Measurements from ENCODE around the gene ELAPOR2. TPM values are rescaled to one million over a fixed set of nuclear protein-coding genes. Genes with fewer than 3 reads are reported as not detected.

ELAPOR2 gene
- total RNA-seq, 1 experiment from 2014 or later = 26.9 TPM

- Histone ChIP-seq H3K27ac (ENCODE audit: low read length) (no peak overlapping the region), H3K36me3 (ENCODE audit: insufficient read depth, low read length) (no peaks in the 10 kb centered on the region), H3K9ac (ENCODE audit: low read length) (no peak overlapping the region), H4K20me1 (ENCODE audit: insufficient read depth, low read depth, low read length) (peaks cover 34% of the 10 kb centered on the region), H3K4me3 (ENCODE audit: low read length) (no peak overlapping the region), H2AFZ (ENCODE audit: low read length) (no peak overlapping the region), H3K9me3 (ENCODE audit: low read length) (no peaks in the 10 kb centered on the region), H3K79me2 (ENCODE audit: low read length) (peaks cover 24% of the 10 kb centered on the region), H3K4me2 (ENCODE audit: low read depth, low read length, poor library complexity, severe bottlenecking) (no peak overlapping the region), H3K4me1 (ENCODE audit: low read length) (peaks cover 10% of the 10 kb centered on the region), H3K9me2 (replicated peaks; ENCODE audit: insufficient read depth, low read length) (no peaks in the 10 kb centered on the region), H3K27me3 (ENCODE audit: low read length) (no peaks in the 10 kb centered on the region)
- no peak for DNase-seq
Measured at GRCh38 chr7:87036985-87037384, 22.5 kb downstream of the ELAPOR2 start.

GRCh38 chr7:87032604-87033339 lies 26.7 kb downstream of the ELAPOR2 start:
- Histone ChIP-seq H3K9me2 (replicated peaks; ENCODE audit: insufficient read depth, low read length) (no peaks in the 10 kb centered on the region), H3K9ac (ENCODE audit: low read length) (no peak overlapping the region), H3K4me2 (ENCODE audit: low read depth, low read length, poor library complexity, severe bottlenecking) (no peak overlapping the region), H4K20me1 (ENCODE audit: insufficient read depth, low read depth, low read length) (peaks cover 42% of the 10 kb centered on the region), H3K79me2 (ENCODE audit: low read length) (peaks cover 18% of the 10 kb centered on the region), H2AFZ (ENCODE audit: low read length) (no peak overlapping the region), H3K27ac (ENCODE audit: low read length) (no peak overlapping the region), H3K36me3 (ENCODE audit: insufficient read depth, low read length) (no peaks in the 10 kb centered on the region), H3K9me3 (ENCODE audit: low read length) (no peaks in the 10 kb centered on the region), H3K4me3 (ENCODE audit: low read length) (no peak overlapping the region), H3K4me1 (ENCODE audit: low read length) (peaks cover 6% of the 10 kb centered on the region), H3K27me3 (ENCODE audit: low read length) (no peaks in the 10 kb centered on the region)
- DNase-seq = no peak

- H3K9me3 ChIP-seq (ENCODE audit: low read length) = no peaks in the 10 kb centered on the region; the same call in 1 of the 2 replicates
- no peak overlapping the region for H3K27ac ChIP-seq (ENCODE audit: low read length)
- no peak overlapping the region for H3K4me3 ChIP-seq (ENCODE audit: low read length)
- H3K9ac ChIP-seq (ENCODE audit: low read length) = no peak overlapping the region
- peaks cover 25% of the 10 kb centered on the region; the same call in 1 of the 2 replicates for H4K20me1 ChIP-seq (ENCODE audit: insufficient read depth, low read depth, low read length)
- no peak overlapping the region for H3K4me2 ChIP-seq (ENCODE audit: low read depth, low read length, poor library complexity, severe bottlenecking)
- H3K9me2 ChIP-seq (replicated peaks; ENCODE audit: insufficient read depth, low read length) = no peaks in the 10 kb centered on the region
- H3K27me3 ChIP-seq (ENCODE audit: low read length) = no peaks in the 10 kb centered on the region
- no peaks in the 10 kb centered on the region for H3K36me3 ChIP-seq (ENCODE audit: insufficient read depth, low read length)
- DNase-seq = no peak
- H3K79me2 ChIP-seq (ENCODE audit: low read length) = peaks cover 11% of the 10 kb centered on the region; the same call in 1 of the 2 replicates
- H2AFZ ChIP-seq (ENCODE audit: low read length) = no peak overlapping the region
- peaks cover 7% of the 10 kb centered on the region for H3K4me1 ChIP-seq (ENCODE audit: low read length)
Measured at GRCh38 chr7:87029078-87029477, 30.4 kb downstream of the ELAPOR2 start.

- Histone ChIP-seq H2AFZ (ENCODE audit: low read length) (no peak overlapping the region), H3K4me1 (ENCODE audit: low read length) (peaks cover 7% of the 10 kb centered on the region), H3K27me3 (ENCODE audit: low read length) (no peaks in the 10 kb centered on the region), H3K79me2 (ENCODE audit: low read length) (peaks cover 11% of the 10 kb centered on the region; the same call in 1 of the 2 replicates), H3K36me3 (ENCODE audit: insufficient read depth, low read length) (no peaks in the 10 kb centered on the region), H3K4me3 (ENCODE audit: low read length) (no peak overlapping the region), H3K4me2 (ENCODE audit: low read depth, low read length, poor library complexity, severe bottlenecking) (no peak overlapping the region), H3K27ac (ENCODE audit: low read length) (no peak overlapping the region), H4K20me1 (ENCODE audit: insufficient read depth, low read depth, low read length) (peaks cover 22% of the 10 kb centered on the region; the same call in 1 of the 2 replicates), H3K9me2 (replicated peaks; ENCODE audit: insufficient read depth, low read length) (no peaks in the 10 kb centered on the region), H3K9me3 (ENCODE audit: low read length) (no peaks in the 10 kb centered on the region; the same call in 1 of the 2 replicates), H3K9ac (ENCODE audit: low read length) (no peak overlapping the region)
- no peak for DNase-seq
Measured at GRCh38 chr7:87028636-87029035, 30.8 kb downstream of the ELAPOR2 start.

- DNase-seq = no peak
- no peak overlapping the region for H3K27ac ChIP-seq (ENCODE audit: low read length)
- no peaks in the 10 kb centered on the region for H3K9me2 ChIP-seq (replicated peaks; ENCODE audit: insufficient read depth, low read length)
- H3K4me2 ChIP-seq (ENCODE audit: low read depth, low read length, poor library complexity, severe bottlenecking) = no peak overlapping the region
- no peak overlapping the region for H3K4me3 ChIP-seq (ENCODE audit: low read length)
- peaks cover 17% of the 10 kb centered on the region; the same call in 1 of the 2 replicates for H4K20me1 ChIP-seq (ENCODE audit: insufficient read depth, low read depth, low read length)
- H3K36me3 ChIP-seq (ENCODE audit: insufficient read depth, low read length) = no peaks in the 10 kb centered on the region
- peaks cover 7% of the 10 kb centered on the region for H3K4me1 ChIP-seq (ENCODE audit: low read length)
- no peaks in the 10 kb centered on the region; the same call in 1 of the 2 replicates for H3K9me3 ChIP-seq (ENCODE audit: low read length)
- H3K27me3 ChIP-seq (ENCODE audit: low read length) = no peaks in the 10 kb centered on the region
- H2AFZ ChIP-seq (ENCODE audit: low read length) = no peak overlapping the region
- peaks cover 11% of the 10 kb centered on the region; the same call in 1 of the 2 replicates for H3K79me2 ChIP-seq (ENCODE audit: low read length)
- H3K9ac ChIP-seq (ENCODE audit: low read length) = no peak overlapping the region
Measured at GRCh38 chr7:87027900-87028299, 31.6 kb downstream of the ELAPOR2 start.

- Histone ChIP-seq H3K4me2 (ENCODE audit: low read depth, low read length, poor library complexity, severe bottlenecking) (no peak overlapping the region), H3K27me3 (ENCODE audit: low read length) (no peaks in the 10 kb centered on the region), H3K27ac (ENCODE audit: low read length) (no peak overlapping the region), H3K4me3 (ENCODE audit: low read length) (no peak overlapping the region), H4K20me1 (ENCODE audit: insufficient read depth, low read depth, low read length) (peaks cover 13% of the 10 kb centered on the region; the same call in 1 of the 2 replicates), H3K9ac (ENCODE audit: low read length) (no peak overlapping the region), H2AFZ (ENCODE audit: low read length) (no peak overlapping the region), H3K79me2 (ENCODE audit: low read length) (no peaks in the 10 kb centered on the region; the same call in 1 of the 2 replicates), H3K4me1 (ENCODE audit: low read length) (no peaks in the 10 kb centered on the region), H3K36me3 (ENCODE audit: insufficient read depth, low read length) (no peaks in the 10 kb centered on the region), H3K9me2 (replicated peaks; ENCODE audit: insufficient read depth, low read length) (no peaks in the 10 kb centered on the region), H3K9me3 (ENCODE audit: low read length) (no peaks in the 10 kb centered on the region; the same call in 1 of the 2 replicates)
- DNase-seq = no peak
Measured at GRCh38 chr7:87021285-87021684, 38.2 kb downstream of the ELAPOR2 start.

GRCh38 chr7:87016606-87017005 lies 42.8 kb downstream of the ELAPOR2 start:
- no peak overlapping the region for H3K4me2 ChIP-seq (ENCODE audit: low read depth, low read length, poor library complexity, severe bottlenecking)
- no peak overlapping the region for H2AFZ ChIP-seq (ENCODE audit: low read length)
- DNase-seq = no peak
- H4K20me1 ChIP-seq (ENCODE audit: insufficient read depth, low read depth, low read length) = peaks cover 27% of the 10 kb centered on the region
- no peaks in the 10 kb centered on the region for H3K9me3 ChIP-seq (ENCODE audit: low read length)
- no peaks in the 10 kb centered on the region for H3K27me3 ChIP-seq (ENCODE audit: low read length)
- H3K9ac ChIP-seq (ENCODE audit: low read length) = no peak overlapping the region
- H3K4me3 ChIP-seq (ENCODE audit: low read length) = no peak overlapping the region
- H3K4me1 ChIP-seq (ENCODE audit: low read length) = no peaks in the 10 kb centered on the region
- no peaks in the 10 kb centered on the region for H3K36me3 ChIP-seq (ENCODE audit: insufficient read depth, low read length)
- no peak overlapping the region for H3K27ac ChIP-seq (ENCODE audit: low read length)
- H3K9me2 ChIP-seq (replicated peaks; ENCODE audit: insufficient read depth, low read length) = no peaks in the 10 kb centered on the region
- H3K79me2 ChIP-seq (ENCODE audit: low read length) = no peaks in the 10 kb centered on the region; the same call in 1 of the 2 replicates

- Histone ChIP-seq H3K9me3 (ENCODE audit: low read length) (no peaks in the 10 kb centered on the region), H3K4me2 (ENCODE audit: low read depth, low read length, poor library complexity, severe bottlenecking) (no peak overlapping the region), H3K27me3 (ENCODE audit: low read length) (no peaks in the 10 kb centered on the region), H3K4me1 (ENCODE audit: low read length) (no peaks in the 10 kb centered on the region), H3K9ac (ENCODE audit: low read length) (no peak overlapping the region), H4K20me1 (ENCODE audit: insufficient read depth, low read depth, low read length) (peaks cover 38% of the 10 kb centered on the region), H3K9me2 (replicated peaks; ENCODE audit: insufficient read depth, low read length) (no peaks in the 10 kb centered on the region), H3K27ac (ENCODE audit: low read length) (no peak overlapping the region), H3K4me3 (ENCODE audit: low read length) (no peak overlapping the region), H3K79me2 (ENCODE audit: low read length) (no peaks in the 10 kb centered on the region; the same call in 1 of the 2 replicates), H2AFZ (ENCODE audit: low read length) (no peak overlapping the region), H3K36me3 (ENCODE audit: insufficient read depth, low read length) (no peaks in the 10 kb centered on the region)
- DNase-seq = no peak
Measured at GRCh38 chr7:87013840-87014190, 45.6 kb downstream of the ELAPOR2 start.
